ENCODE results near the gene NES.
"Not testable (repeated sequence)": the region's sequence is repeated elsewhere in the genome, so short reads cannot be mapped to it uniquely, and the experiment has no call there.

NES gene

DNA sequence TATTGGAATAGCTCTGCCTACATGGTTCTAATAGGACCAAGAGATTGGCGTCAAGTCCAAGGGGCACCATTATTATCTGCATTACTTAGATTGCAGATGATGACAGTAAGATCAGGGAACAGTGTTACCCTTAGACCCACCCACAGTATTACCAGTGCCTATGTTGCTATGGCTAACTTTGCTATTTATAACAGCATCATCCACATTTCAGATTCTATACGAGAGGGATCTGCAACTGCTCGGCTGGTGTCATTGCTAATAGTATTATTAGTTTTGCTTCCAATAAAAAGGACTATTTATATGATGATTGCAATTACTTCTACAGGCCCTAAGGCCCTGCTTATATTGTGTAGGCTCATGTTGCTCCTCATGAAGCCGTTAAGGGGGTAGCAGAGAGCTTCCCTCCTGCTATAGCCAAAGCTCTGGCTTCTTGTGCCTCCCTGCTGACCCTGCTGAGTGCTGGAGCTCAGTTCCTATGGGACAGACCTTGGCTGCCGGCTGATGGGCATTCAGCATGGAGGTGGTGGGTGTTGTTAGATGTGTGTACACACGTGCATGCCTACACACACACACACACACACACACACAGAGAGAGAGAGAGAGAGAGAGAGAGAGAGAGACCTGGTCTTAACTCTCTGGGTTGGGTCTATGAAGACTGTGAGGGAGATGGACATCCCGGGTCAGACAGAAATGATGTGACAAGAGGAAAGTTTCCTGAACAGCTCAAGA, 34.0 kb downstream of the NES start:
- DNase-seq: no peak

DNA sequence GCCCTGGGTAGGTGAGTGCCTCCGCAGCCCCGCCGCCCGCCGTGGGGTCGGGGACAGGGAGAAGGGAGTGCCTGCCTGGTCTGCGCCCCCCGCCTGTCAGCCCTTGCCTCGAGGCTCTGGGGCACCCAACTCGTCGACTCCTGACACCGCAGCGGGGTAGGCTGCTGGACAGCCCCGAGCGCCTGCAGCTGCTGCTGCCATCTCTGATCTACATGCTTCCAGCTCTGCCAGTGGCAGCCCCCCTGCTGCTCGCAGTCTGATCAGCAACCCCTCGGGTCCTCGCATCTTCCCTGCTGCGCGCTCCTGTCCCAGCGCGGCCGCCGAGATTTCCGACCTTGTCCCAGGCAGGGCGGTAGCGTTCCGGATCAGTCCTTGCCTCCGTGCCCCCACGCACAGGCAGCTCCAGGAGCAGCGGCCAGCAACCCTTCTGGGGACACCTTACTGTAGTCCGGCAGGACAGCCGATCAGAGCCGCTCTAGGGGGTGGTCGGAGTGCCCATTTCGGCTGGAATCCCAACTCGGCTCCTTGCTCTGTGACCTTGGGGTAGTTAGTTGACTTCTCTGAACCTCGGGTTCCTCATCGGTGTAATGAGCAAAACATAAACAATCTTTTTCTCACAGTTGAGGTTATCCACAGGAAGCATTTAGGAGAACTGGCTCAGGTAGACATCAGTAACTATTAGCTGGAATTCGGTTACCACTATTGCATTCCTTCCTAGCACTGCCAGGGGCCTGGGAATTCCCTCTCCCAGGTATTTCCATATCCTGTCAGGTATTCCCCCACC, 34.8 kb downstream of the NES start:
- no peak for DNase-seq

DNA sequence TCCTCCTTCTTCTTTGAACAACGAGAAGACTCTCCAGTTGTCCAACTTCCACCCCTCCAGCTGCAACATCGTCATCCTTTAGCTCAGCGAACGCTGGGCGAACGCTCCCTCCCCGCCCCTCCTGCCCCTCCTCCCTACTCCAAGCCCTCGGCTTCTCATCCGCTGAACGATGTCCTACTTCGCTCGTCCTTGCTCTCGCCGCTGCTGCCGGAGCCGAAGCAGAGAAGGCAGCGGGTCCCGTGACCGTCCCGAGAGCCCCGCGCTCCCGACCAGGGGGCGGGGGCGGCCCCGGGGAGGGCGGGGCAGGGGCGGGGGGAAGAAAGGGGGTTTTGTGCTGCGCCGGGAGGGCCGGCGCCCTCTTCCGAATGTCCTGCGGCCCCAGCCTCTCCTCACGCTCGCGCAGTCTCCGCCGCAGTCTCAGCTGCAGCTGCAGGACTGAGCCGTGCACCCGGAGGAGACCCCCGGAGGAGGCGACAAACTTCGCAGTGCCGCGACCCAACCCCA, 35.4 kb downstream of the NES start, which contains the start of gene BCAN:
Gene BCAN (plus strand): TSS at position 357 of the 504 bp plus-strand sequence. CDS start 3,938 bp downstream, outside the sequence.
- DNase-seq: peak in 1 of 2 donors; percentile 24

DNA sequence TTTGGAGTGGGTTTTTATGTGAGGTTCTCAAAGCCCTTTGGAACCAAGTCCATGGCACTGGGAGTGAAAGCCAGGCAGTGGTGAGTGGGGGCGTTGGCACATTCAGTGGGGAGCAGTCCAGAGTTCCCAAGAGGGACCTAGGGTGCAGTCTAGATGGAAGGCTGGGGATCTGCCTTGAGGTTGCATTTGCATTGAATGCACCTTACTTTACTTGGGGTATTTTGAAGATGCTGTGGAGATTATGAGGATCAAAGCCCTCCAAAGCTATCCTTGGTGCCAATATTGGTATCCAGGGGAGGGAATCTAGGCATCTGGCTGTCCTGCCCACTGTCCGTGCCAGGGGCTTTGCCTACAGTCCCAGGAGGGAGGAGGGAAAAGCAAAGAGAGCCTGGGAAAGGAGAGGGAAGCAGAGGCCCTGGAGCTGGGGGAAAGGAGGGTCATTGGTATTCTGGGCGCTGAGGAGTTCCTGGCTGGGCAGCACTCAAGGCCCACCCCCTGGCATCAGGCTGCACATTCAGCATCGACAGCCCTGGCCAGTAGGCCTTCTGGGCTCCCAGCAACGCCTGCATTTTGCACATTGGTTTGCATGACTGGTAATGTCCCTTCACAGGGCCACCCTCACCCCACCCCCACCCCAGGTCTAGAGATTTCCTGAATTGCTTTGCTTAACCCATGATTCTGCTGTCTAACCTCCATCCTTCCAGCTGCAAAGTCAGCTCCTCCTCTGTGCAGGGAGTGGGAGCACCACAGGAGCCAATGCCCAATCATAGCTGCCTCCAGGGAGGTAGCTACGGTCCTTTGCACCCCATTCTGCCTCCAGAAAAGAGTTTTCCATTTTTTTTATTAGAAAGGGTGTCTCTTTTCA, 36.1 kb downstream of the NES start:
- no peak for DNase-seq

DNA sequence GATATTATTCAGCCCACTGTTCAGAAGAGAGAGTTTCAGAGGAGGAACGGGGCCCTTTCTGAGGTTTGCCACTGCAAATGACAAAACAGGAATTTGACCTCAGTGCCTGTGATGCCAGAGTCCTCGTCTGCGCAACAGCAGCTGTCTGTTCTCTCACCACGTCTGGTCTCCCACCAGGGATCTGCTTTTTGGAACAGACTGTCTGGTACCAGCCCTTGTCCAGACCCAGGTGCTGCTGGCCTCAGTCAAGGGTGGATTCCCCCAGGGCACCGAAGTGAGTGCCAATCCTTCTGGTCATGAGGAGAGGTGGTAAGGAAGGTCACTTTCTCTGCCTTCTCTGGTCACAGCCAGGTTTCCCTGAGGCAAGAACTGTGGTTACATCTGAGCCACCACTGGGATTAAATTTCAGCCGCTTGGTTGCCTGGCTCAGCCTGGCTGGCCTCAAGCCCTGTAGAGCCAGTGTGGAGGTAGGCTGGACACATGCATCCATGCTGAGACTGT, 37.6 kb downstream of the NES start:
- DNase-seq: no peak

DNA sequence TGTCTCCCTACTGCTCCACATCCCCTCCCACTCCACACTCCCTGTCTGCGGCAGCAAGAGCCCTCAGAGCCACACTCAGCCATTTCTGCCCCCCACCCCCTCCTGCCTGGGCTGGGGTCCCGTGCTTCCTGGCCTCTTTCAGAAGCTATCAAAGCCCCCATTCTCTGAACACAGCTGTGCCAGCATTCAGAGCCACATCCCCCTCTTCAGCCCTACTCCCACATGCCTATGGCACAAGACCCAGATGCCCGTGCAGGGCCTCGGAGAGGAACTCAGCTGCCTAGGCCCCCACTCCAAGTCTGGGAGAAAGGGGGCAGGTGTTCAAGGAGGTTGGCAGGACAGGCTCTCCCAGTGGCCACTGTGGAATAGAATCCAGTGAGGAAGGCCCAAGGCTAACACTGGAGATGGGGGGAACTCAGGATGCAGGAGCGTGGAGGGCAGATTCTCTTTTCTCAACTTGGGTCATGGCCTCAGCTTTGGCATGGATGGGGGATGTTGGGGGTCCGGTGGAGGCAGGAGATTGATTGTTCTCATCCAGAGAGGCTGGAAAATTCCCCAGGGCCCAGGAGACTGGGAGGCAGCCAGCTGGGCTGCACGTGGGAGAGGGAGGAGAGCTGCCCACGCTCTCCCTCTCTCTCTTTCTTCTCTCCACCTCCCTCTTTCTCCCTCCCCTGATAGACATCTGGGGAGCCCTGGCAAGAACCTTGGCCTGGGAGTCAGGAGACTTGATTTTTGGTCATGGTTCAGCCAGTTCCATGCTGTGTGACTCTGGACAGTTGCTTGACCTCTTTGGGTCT, 38.8 kb downstream of the NES start:
- no peak for DNase-seq

DNA sequence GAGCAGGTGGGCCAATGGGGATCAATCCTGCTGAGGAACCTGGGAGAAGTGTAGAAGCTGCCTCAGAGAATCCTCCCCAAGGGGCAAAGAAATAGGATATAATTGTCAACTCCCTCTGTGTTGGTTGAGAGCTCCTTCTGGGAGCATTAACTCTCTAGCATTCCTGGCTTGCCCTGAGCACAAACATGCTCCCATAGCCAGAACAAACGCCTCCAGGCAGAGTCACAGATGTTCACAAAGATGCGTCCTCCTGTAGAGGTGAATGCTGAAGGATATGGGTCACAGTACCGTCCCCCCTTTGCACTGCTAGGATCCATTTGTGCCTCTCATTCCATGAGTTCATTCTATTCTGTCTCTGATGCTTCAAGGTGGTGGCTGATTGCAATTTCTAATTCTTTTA, 44.9 kb downstream of the NES start:
- no peak for DNase-seq

DNA sequence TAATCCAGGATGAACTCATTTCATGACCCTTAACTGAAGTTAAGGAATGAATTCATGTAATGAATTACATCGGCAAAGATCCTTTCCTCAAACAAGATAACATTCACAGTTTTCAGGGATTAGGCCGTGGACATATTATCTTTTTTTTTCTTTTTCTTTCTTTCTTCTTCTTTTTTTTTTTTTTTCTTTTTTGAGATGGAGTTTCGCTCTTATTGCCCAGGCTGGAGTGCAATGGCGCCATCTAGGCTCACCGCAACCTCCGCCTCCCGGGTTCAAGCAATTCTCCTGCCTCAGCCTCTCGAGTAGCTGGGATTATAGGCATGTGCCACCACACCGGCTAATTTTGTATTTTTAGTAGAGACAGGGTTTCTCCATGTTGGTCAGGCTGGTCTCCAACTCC, 46.1 kb downstream of the NES start:
- DNase-seq: not testable (repeated sequence)

DNA sequence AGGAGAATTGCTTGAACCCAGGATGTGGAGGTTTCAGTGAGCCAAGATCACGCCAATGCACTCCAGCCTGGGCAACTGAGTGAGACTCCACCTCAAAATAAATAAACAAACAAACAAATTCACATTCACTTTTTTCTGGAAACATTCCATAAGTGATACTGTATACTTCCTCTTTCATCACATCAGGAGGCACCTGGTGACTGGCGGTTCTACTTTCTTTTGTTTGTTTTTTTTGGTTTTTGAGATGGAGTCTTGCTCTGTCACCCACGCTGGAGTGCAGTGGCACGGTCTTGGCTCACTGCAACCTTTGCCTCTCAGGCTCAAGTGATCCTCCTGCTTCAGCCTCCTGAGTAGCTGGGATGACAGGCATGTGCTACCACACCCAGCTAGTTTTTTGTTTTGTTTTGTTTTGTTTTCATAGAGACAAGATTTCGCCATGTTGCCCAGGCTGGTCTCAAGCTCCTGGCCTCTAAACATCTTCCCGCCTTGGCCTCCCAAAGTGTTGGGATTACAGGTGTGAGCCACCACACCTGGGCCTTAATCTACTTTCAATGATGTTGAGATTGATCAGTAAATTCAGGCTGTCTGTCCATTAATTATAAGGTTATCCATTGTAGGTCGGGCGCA, 47.3 kb downstream of the NES start:
- no peak for DNase-seq

DNA sequence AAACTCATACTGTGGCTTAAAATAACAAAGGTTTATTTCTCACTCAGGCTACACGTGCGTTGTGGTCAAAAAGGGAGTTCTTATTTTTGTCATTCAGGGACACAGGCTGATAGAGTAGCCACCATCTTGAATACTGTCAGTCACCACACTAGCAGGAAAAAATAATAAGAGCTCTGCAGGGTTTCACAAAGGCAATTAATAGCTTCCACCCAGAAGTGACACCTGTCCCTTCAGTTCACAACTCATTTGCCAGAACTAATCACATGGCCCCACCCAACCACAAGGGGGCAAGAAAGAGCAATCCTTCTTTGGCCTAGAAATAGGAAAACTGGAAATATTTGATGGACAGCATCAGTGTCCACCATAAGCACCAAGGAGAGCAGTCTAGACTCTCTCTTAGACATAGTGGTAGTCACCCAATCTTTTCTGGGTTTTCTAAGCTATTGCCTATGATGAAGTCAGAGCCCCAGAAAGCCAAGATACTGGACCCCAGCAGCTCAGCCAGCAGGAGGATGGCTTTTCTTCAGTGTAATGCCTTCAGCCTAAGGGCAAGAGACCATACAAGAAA, 49.8 kb downstream of the NES start:
- peak; percentile 45 to 53 for DNase-seq

DNA sequence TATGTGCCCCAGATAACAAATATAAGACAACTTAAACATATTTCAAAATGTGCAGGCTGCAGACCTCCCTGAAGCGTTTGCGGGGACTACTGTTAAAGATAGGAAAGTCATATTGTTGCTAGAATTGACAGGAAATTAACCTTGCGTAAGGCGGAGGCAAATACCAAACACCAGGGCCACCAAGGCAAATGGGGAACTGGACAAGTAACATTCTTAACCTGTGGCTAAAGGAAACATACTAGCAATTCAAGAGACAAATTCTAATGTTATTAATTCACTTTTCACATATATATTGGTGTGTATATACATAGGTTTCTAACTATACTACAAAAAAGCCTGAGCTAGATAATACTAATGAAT, 51.1 kb downstream of the NES start:
- no peak for DNase-seq

DNA sequence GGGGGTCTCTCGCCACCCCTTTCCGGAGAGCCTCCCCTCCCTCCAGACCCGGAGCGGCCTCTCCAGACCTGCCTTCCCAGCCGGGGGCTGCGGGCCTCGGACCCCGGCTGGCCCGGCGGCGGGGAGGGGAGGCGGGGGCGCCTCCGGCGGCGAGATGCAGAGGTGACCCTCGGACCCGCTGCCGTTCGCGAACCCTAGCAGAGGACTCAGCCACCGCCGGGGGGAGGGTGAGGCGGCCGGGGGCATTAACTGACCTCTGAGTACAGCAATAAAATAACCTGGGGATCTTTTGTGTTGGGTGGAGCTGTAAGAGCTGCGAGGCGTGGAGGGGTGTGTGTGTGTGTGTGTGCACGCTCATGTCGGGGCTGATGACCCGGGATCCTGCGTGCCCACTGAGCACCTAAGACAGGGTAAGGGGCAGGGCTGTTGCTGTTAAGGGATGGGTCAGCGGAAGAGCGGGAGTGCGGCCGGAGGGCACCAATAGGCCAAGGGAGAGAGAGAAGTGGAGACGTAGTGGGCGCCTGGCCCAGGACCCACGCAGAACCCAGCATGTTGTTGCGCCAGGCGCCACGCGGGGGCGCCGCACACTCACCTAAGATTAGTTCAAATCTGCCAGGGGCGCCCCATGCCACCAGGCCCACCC, 51.6 kb downstream of the NES start:
- DNase-seq: peak; percentile 77 to 78

DNA sequence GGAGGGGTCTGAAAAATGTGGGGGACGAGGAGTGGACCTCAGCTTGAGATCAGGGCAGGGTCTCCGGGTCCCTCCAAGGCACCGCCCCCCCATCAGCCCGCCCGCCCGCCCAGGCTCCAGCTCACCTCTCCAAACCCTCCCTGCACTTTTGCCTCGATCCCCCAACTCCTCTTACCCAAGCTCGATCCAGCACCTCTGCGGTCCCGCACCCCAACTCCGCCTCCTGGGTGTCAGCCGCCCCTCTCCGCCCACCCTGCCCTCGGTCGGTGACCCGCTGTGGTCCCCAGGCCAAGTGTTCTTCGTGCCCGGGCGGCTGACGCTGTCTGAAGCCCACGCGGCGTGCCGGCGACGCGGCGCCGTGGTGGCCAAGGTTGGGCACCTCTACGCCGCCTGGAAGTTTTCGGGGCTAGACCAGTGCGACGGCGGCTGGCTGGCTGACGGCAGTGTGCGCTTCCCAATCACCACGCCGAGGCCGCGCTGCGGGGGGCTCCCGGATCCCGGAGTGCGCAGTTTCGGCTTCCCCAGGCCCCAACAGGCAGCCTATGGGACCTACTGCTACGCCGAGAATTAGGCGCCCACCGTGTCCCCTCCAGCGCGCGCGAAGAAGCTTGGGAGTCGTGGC, 52.3 kb downstream of the NES start:
- no peak for DNase-seq

DNA sequence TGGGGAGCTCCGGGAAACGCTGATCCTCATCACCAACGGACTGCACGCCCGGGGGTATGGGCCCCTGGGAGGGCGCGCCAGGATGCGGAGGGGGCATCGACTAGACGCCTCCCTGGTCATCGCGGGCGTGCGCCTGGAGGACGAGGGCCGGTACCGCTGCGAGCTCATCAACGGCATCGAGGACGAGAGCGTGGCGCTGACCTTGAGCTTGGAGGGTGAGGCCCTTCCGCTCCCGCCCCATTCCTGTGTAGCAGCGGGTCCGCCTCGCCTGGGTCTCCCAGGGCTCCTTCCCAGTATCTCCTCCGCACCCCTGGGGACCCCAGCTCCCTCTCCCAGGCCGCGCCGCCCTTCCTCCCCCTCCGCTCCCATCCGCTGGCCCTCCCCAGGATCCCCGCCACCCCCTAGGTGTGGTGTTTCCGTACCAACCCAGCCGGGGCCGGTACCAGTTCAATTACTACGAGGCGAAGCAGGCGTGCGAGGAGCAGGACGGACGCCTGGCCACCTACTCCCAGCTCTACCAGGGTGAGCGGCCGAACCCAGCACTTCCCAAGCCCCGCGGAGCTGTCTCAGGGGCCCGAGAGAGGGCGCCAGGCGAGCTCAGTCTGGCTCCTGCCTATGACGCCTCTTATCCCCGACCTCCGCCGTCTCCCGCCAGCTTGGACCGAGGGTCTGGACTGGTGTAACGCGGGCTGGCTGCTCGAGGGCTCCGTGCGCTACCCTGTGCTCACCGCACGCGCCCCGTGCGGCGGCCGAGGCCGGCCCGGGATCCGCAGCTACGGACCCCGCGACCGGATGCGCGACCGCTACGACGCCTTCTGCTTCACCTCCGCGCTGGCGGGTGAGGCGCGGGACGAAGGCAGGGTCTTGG, 53.0 kb downstream of the NES start:
- DNase-seq: peak; percentile 53 to 63

DNA sequence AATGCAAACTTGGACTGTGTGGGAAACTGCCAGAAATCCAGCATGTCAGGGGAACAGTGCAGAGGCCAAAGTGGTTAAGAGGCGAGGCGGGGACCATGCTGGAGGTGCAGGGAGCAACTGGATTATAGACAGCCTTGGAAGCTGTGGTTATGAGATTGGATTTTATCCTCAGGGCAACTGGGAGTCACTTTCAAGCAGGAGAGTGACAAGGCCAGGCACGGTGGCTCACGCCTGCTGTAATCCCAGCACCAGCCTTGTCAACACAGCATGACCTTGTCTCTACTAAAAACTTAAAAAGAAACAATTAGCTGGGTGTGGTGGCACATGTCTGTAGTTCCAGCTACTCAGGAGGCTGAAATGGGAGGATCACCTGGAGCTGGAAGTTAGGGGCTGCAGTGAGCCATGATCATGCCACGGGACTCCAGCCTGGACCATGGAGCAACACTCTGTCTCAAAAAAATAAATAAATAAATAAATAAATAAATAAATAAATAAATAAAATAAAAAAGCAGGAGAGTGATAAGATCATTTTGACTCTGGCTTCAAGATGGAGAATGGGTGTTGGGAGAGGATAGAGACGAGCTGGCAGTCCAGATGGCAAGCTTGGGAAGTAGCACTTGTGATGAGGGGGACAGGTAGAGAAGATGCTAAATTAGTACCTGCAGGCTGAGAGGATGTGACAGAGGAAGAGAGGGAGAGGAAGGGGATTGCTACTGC, 54.5 kb downstream of the NES start:
- DNase-seq: no peak

DNA sequence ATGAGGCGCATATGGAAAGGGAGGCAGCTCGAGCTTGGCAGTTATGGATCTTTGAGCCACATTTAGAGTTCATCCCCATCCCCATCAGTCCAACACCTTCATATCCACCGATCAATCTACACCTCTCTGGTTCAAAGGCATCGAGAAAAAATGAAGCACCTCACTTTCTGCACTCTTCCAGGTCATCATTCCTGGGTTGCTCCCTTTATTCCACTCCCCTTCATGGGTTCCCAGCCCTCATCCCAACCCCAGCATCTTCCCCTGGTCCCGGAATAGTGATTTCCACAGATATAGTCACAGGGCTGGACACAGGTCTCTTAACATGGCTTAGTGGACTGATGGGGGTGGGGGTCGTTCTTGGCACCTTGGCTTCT, 57.6 kb downstream of the NES start:
- DNase-seq: no peak

DNA sequence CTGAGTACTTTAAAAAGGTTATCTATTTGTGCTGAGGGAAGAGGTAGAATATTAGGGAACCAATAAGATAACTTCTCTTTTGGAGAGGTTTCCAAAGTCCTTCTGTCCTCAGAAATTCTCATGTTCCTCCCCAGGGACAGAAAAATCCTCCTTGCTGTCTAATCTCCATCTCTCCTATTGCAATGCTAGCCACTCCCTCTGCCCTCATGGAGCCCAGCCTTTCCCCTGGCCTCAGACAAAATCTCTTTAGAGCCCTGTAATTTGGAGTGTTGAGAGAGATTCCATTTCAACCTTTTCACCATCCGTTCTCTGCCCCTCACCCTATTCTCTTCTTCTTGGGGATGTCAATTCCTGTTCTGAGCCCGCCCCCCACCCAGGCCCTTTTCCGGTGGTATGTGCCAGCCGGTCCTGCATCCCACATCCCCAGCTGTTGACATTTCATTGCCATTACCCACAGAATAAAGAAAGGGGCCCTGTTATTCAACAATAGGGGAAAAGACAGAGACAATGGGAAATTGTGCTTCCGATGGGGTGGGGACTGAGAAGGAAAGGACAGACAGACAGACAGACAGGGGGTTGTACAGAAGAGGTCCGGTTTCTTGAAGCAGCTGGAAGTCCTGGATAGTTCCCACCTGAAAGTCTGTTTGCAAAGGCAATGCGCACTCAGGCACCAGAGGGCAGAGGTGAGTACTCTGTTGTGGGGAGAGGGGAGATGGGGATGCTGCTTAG, 58.2 kb downstream of the NES start, which contains the start of gene HAPLN2:
Gene HAPLN2 (plus strand): TSS at position 563 of the 729 bp plus-strand sequence. CDS start 4,076 bp downstream, outside the sequence.
- no peak for DNase-seq

All from stimulated activated CD4-positive, alpha-beta T cell treated with anti-CD3 and anti-CD28 coated beads, Interleukin-2, amount 100 ng/mL, for 24 hours (primary cell).